Hematopoietic multipotent progenitor cell treated with erythropoietin and hydrocortisone succinate and interleukin-3 and kit ligand, for 6 days (in vitro differentiated cells): Measurements from ENCODE around the gene OPCML.

ENCODE experiments used
- DNase-seq: peaks from one replicate; pipeline ENCODE4 v3.0.0-alpha.2; 2015

Gene OPCML

GRCh38 chr11:133222425-133223330 is 309.6 kb downstream of the OPCML start:
- DNase-seq = no peak

- peak; percentile 5 for DNase-seq
Observed at GRCh38 chr11:133219543-133219942, 312.8 kb downstream of the OPCML start.

GRCh38 chr11:133216813-133217212 is 315.5 kb downstream of the OPCML start:
- DNase-seq = no peak

- DNase-seq = no peak
Observed at GRCh38 chr11:133215596-133216230, 316.6 kb downstream of the OPCML start.

GRCh38 chr11:133214646-133215045 is 317.7 kb downstream of the OPCML start:
- DNase-seq = no peak

GRCh38 chr11:133212201-133212600 is 320.1 kb downstream of the OPCML start:
- no peak for DNase-seq

- DNase-seq = no peak
Observed at GRCh38 chr11:133207995-133208394, 324.3 kb downstream of the OPCML start.

GRCh38 chr11:133206313-133207005 is 325.8 kb downstream of the OPCML start:
- no peak for DNase-seq

GRCh38 chr11:133204158-133204557 is 328.1 kb downstream of the OPCML start:
- DNase-seq = no peak

GRCh38 chr11:133202816-133203215 is 329.5 kb downstream of the OPCML start:
- DNase-seq = no peak

GRCh38 chr11:133198438-133198837 is 333.9 kb downstream of the OPCML start:
- DNase-seq = no peak

- no peak for DNase-seq
Observed at GRCh38 chr11:133197425-133197824, 334.9 kb downstream of the OPCML start.

GRCh38 chr11:133191931-133192330 is 340.4 kb downstream of the OPCML start:
- no peak for DNase-seq

GRCh38 chr11:133181667-133182066 is 350.6 kb downstream of the OPCML start:
- no peak for DNase-seq

GRCh38 chr11:133181066-133181465 is 351.2 kb downstream of the OPCML start:
- no peak for DNase-seq

- DNase-seq = no peak
Observed at GRCh38 chr11:133180201-133180600, 352.1 kb downstream of the OPCML start.

- no peak for DNase-seq
Observed at GRCh38 chr11:133176748-133177147, 355.6 kb downstream of the OPCML start.

- DNase-seq = no peak
Observed at GRCh38 chr11:133175103-133175502, 357.2 kb downstream of the OPCML start.

GRCh38 chr11:133173810-133174412 is 358.4 kb downstream of the OPCML start:
- no peak for DNase-seq

- DNase-seq = no peak
Observed at GRCh38 chr11:133172349-133172748, 360.0 kb downstream of the OPCML start.

- no peak for DNase-seq
Observed at GRCh38 chr11:133171374-133171773, 360.9 kb downstream of the OPCML start.

GRCh38 chr11:133168016-133168415 is 364.3 kb downstream of the OPCML start:
- no peak for DNase-seq

GRCh38 chr11:133166662-133167061 is 365.6 kb downstream of the OPCML start:
- DNase-seq = no peak
